T-helper 1 cell (primary cell): ENCODE data around the gene SFT2D2.
A peak's percentile ranks its signal among the peaks of the same experiment; 100 is the strongest.
"Not testable (repeated sequence)": the region's sequence is repeated elsewhere in the genome, so short reads cannot be mapped to it uniquely, and the experiment has no call there.

Source experiments
- DNase-seq, 5 donors: peaks; one replicate each; pipeline ENCODE4 v3.0.0-alpha.2; 2012 to 2020
- total RNA-seq, 4 donors: gene quantifications; one replicate each; lab custom pipeline; 2026; lab: John Stamatoyannopoulos, UW

SFT2D2 gene
- total RNA-seq, result 111 to 160 (median 143) reads per million in 4 donors

- DNase-seq, result peak; percentile 58 to 80 (median 64)
Observed at GRCh38 chr1:168225476-168226190, at the start of gene SFT2D2. TSS of gene SFT2D2 (plus strand) at chr1:168226004. CDS start at chr1:168226080, 76 bp downstream.

- no peak for DNase-seq
Observed at GRCh38 chr1:168178227-168178637, 47.6 kb upstream of the SFT2D2 start.

- DNase-seq, result peak; percentile 79 to 97 (median 90)
Observed at GRCh38 chr1:168178638-168179437, 47.0 kb upstream of the SFT2D2 start, which contains the start of gene TIPRL. TSS of gene TIPRL (plus strand) at chr1:168178962. CDS start at chr1:168179078, 116 bp downstream.

- no peak for DNase-seq
Observed at GRCh38 chr1:168179438-168180147, 46.2 kb upstream of the SFT2D2 start.

- peak in 1 of 5 donors; percentile 8 for DNase-seq
Observed at GRCh38 chr1:168180148-168180524, 45.7 kb upstream of the SFT2D2 start.

GRCh38 chr1:168181063-168181720 lies 44.6 kb upstream of the SFT2D2 start:
- not testable (repeated sequence) for DNase-seq

- no peak for DNase-seq
Observed at GRCh38 chr1:168187177-168187576, 38.6 kb upstream of the SFT2D2 start.

- DNase-seq, result no peak
Observed at GRCh38 chr1:168190403-168190802, 35.4 kb upstream of the SFT2D2 start.

- DNase-seq, result no peak
Observed at GRCh38 chr1:168195199-168196135, 30.3 kb upstream of the SFT2D2 start.

GRCh38 chr1:168199056-168199455 lies 26.7 kb upstream of the SFT2D2 start:
- DNase-seq, result no peak

GRCh38 chr1:168202941-168203654 lies 22.7 kb upstream of the SFT2D2 start:
- DNase-seq, result no peak

- DNase-seq, result no peak
Observed at GRCh38 chr1:168206111-168206510, 19.7 kb upstream of the SFT2D2 start.

GRCh38 chr1:168207673-168208072 lies 18.1 kb upstream of the SFT2D2 start:
- DNase-seq, result not testable (repeated sequence)

- no peak for DNase-seq
Observed at GRCh38 chr1:168210312-168210711, 15.5 kb upstream of the SFT2D2 start.

- DNase-seq, result no peak
Observed at GRCh38 chr1:168213349-168213748, 12.5 kb upstream of the SFT2D2 start.

GRCh38 chr1:168216171-168216570 lies 9.6 kb upstream of the SFT2D2 start:
- DNase-seq, result no peak

GRCh38 chr1:168217664-168218063 lies 8.1 kb upstream of the SFT2D2 start:
- DNase-seq, result no peak

GRCh38 chr1:168218658-168219057 lies 7.1 kb upstream of the SFT2D2 start:
- no peak for DNase-seq

- DNase-seq, result no peak
Observed at GRCh38 chr1:168220470-168220871, 5.3 kb upstream of the SFT2D2 start.

- DNase-seq, result no peak
Observed at GRCh38 chr1:168221275-168221674, 4.5 kb upstream of the SFT2D2 start.

GRCh38 chr1:168223261-168223660 lies 2.5 kb upstream of the SFT2D2 start:
- DNase-seq, result no peak
